Activated CD4-positive, CD25-positive, alpha-beta regulatory T cell treated with anti-CD3 and anti-CD28 coated beads, Interleukin-2, amount 50 U/mL, for 16 hours (primary cell): Measurements from ENCODE around the gene C15orf61.

Source experiments
- DNase-seq: peaks from one replicate; pipeline ENCODE4 v3.0.0-alpha.2; 2020; ENCODE audit warnings: low read depth, low spot score

Gene C15orf61

DNA sequence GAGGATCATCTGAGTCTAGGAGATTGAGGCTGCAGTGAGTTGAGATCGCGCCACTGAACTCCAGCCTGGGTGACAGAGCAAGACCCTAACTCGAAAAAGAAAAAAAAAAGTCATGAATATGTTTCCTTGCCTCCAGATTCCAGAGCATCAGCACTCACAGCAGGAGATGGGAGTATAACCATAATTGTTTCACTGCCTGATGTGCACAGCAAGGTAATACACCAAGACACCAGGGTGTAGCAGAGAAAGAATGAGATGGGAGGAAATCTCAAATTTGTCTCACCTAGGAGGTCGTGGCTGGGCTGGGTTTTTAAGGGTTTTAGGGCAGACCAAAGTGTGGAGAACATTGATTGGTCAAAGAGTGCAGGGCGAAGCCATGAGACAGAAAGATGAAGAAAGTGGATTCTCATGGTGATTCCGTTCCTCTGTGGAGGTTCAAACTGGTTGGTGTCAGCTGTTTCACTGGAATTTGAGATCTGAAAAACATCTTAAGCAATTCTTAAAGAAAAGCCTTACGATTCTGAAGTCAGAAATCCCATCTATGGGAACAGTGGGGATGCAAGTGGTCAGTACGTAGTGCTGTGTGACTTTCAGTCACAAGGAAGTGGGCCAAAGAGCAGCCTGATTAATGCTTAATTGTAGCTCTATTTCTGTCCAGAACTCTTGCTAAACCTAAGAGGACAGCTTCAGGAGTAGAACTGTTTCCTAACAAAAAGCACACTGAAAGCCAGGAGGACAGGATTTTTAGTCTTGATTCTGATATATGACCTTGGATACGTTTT, 7.8 kb upstream of the C15orf61 start:
- no peak for DNase-seq

GRCh38 chr15:67515090-67515489, 5.8 kb upstream of the C15orf61 start:
- no peak for DNase-seq

DNA sequence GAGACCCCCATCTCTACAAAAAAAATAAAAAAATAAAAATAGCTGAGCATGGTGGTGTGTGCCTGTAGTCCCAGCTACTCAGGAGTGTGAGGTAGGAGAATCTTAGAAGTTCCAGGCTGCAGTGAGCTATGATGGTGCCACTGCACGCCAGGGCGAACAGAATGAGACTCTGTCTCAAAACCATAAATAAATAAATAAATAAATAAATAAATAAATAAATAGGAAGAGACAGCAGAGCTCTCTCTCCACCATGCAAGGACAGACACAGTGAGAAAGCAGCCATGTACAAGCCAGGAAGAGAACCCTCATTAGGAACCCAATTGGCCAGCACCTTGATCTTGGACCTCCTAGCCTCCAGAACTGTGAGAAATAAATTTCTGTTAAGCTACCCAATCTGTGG, 5.4 kb upstream of the C15orf61 start:
- DNase-seq = no peak

DNA sequence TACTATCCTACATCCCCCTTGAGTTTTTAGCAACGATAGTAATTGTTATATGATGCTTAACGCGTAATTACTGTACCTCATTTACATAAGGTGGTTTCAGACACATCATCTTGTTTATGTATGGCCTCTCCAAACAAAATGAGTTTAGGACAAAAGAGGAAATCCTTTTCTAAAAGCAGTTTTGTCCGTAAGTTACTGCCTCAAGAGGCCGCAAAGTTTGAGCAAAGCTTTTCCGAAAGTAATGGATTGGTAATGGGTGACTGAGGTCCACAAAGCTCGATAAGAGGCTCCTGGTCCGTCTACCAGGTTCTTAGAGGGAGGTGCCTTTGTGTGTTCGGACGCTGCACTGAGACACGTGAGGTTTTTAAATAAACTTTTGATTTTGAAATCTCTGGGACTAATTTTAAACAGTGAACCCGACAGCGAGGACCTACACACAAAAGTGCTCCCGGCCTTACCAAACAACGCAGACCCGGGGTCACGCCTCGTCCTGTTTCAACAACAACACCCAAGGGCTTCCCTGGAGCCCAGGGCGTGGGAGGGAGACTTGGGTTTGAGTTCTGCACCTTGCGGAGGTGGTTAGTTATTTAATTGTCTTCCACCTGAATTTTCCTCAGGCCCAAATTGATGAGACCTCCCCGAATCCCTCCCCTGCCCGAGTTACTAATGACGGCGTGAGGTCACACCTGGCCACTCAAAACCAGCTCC, 456 bp upstream of the C15orf61 start:
- no peak for DNase-seq

GRCh38 chr15:67521783-67522568, 1.0 kb downstream of the C15orf61 start:
- no peak for DNase-seq

GRCh38 chr15:67523330-67523729, 2.4 kb downstream of the C15orf61 start:
- no peak for DNase-seq

- DNase-seq = no peak
Measured at GRCh38 chr15:67524235-67524634, 3.3 kb downstream of the C15orf61 start.

DNA sequence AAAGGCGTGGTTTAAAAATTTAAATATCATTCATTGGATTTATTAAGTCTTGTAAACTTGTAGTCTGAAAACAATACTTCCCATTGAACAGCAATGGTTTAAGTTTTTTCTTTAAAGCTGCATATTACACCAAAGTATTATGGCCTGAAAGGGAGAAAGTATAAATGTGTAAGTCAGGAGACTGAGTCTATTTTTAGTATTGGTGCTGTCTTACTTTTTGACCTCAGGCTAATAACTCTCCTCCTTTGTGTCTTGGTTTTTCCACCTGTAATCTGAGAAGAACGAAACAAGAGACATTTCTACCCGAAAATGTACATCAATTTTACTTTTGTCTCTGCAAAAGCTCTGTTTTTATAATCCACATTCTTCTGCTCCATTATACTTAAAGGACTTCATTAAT, 7.6 kb downstream of the C15orf61 start:
- no peak for DNase-seq

DNA sequence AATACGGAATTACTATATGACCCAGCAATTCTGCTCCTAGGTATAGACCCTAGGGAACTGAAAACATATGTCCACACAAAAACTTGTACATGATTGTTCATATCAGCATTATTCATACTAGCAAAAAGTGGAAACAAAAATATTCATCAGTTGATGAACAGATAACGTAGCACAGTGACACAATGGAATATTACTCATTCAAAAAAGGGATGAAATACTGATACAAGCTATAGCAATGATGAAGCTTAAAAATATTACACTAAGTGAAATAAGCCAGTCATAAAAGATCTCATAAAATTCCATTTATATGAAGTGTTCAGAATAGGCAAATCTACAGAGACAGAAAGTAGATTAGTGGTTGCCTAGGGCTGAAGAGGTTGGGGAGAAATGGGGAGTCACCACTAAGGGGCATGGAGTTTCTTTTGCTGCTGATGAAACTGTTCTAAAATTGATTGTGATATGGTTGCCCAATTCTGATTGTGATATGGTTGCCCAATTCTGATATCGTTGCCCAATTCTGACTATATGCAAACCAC, 10.5 kb downstream of the C15orf61 start:
- DNase-seq = no peak

GRCh38 chr15:67533873-67534272, 12.9 kb downstream of the C15orf61 start:
- no peak for DNase-seq

DNA sequence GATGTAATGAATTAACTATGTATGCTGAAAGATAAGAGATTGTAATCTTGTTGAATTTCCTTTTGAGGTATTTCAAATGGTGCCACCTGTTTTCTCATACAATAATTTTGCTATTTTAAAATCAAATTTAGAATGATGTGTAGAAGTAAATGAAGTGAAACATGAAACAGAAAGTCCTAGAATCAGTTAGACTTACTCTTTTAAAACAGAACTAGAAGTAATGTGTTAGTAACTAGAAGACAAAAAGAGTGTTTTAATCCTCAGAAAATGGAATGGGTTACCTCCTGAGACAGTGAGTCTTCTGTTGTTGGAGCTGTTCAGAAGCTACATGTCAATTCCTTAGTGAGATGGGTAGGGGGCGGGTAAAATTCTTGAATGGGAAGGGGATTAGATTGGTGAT, 13.4 kb downstream of the C15orf61 start:
- no peak for DNase-seq

- no peak for DNase-seq
Measured at GRCh38 chr15:67537771-67538170, 16.8 kb downstream of the C15orf61 start.

GRCh38 chr15:67542420-67543347, 21.8 kb downstream of the C15orf61 start, which contains the start of gene MAP2K5:
Gene MAP2K5 (plus strand): TSS chr15:67542703. CDS start chr15:67543336, 633 bp downstream.
- peak; percentile 67 for DNase-seq

DNA sequence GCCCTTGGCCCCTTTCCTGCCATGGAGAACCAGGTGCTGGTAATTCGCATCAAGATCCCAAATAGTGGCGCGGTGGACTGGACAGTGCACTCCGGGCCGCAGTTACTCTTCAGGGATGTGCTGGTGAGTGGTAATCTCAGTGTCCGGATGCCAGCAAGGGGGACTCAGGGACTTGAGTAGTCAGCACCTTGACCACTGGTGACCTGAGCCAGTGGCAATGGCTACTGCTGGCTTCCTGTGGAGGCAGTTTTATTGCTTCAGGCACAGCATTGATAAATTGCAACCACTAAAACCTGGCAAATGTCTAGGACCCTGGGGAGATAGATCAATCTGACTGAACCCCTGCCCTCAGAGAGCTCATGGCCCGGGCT, 22.4 kb downstream of the C15orf61 start:
- no peak for DNase-seq

DNA sequence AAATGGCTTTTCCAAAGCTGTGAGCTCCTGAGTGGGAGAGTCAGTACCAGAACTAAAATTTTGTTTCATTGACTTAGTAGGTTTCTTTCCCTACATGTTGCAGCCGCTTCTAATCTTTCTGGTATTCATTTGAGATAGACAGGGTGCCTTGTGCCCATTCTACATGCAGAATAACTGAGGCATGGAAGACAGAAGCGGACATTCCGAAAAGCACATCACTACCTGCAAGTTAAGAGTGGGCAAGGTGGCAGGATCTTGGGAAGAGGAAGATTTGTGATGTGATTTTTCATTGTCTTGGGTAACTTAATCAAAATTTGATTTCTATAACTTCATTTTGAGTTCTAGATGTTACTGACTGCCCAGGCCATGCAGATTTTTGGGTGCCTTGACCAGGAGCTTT, 23.5 kb downstream of the C15orf61 start:
- no peak for DNase-seq

DNA sequence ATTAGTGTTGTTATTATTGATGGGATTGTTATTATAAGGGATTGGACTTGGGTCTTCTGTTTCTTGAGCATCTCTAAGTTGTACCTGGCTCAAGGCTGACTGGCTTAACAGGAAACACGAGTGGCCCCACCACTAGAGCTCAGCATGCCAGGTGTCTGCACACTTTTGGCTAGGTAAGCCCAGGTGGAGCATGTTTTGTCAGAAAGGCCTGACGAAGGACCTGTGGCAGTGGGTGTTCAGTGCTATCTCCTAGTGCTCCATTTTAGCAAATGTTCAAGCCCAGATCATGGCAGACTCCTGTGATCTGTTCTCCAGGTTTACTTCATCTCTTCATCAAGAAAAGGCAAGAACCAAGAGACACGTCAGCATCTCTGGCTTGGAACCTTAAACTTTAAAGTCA, 24.9 kb downstream of the C15orf61 start:
- DNase-seq = no peak

DNA sequence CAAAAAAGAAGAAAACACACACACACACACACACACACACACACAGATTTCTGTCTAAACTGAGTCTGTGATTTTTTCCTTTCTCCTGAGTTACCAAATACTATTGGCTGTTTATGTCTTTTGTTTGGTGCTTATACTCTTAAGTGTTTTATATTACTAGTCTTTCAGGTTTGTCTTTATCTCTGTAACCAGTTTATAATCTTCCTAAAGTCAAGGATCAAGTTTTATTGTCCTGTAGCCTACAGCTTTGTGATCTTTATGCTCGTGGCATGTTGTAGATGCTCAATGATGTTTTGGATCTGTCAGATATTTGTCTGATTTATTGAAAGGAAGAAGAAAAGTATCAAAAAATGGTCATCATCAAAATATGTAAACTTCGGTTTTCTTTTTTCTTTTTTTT, 26.1 kb downstream of the C15orf61 start:
- no peak for DNase-seq

DNA sequence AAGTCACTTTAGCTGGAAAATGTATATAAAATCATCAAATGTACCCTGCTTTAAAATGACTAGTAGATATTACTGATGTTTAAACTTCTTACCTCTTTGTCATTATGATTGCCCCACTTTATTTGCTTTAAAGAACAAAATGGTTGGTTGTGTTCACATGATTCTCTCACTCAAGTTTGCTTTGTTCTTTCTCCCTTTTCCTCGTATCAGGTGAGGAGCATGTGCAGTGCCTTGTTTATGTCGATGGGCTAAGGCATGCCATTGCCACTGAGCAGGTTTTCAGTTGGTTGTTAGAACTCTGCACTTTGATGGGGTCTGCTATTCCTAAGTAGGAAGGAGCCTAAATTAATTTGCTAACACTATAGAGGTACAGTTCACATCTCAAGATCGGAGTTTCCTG, 26.9 kb downstream of the C15orf61 start:
- no peak for DNase-seq

DNA sequence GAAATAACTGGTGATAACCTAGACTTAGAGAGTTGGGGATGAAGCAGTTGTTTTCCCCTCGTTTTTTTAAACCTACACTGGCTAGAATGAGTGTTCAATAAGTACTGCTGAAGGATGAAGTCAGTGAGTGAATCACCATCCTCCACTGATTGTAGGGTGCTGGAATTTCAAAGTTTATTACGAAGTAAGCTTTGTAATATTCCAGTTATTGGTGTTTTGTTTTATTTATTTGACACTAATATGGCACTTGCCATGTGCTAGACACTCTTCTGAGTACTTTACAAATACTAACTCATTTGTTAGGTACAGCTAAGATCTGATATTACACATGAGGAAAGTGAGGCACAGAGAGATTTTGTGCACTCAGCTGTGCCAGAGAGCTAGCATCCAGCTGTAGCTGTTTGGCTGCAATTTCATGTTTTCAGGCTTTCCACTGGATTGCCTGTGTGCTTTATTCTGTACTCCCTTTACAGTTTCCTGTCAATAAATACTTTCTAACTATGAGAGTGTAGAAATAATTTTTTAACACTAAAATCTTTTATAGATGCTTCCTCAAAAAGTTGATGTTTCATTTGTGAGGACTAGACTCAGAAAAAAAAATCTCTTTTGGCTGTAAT, 27.4 kb downstream of the C15orf61 start:
- DNase-seq = no peak

DNA sequence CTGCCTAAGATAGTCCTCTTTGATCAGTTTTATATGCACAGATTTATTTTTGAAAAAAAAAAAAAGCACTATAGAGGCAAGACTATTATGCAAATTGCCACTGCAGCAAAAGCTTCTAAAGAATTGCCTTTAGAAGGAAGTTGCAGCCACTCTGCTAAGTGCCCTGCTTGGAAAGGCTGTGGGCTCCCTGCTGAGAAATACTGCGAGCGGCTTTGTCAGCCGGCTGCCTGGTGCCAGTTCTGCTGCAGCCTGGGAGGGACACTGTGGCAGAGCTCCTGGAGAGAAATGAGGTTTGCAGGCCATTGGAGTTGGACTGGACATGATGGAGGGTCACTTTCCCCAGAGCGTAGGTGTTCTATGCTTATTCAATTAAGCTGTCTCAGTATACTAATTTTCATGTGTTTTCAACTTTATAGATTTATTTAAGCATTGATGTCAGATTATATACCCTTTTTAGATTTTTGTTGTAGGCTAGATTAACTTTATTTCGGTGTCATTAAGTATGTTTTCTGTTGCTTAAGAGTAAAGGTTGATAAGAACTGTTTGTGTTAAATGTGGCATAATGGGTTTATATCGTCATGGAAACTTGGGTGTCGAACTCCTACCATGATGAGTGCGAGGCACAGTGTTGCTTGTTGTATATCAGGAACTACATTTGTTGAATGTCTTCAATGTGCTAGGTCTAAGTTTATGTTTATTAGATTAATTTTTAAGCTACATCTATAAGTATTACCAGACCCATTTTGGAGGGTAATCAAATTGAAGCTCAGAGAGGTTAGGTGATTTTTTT, 28.1 kb downstream of the C15orf61 start:
- no peak for DNase-seq
